IMR-90 (cell line): ENCODE measurements around the gene PIAS1. TPM values are rescaled to one million over a fixed set of nuclear protein-coding genes. Genes with fewer than 3 reads are reported as not detected.

ENCODE experiments used
- ATAC-seq: fragments of 200-7000 bp; cut with Tn5 transposase; 2 replicates; pipeline ENCODE4 v1.9.1; 2020; ENCODE audit warnings: low read depth, mild to moderate bottlenecking, moderate library complexity
- BruUV-seq: library from RNA; stranded (reverse); fragments of 400-500 nt; replicated peaks from 2 replicates; lab custom pipeline; 2021; lab: Mats Ljungman, UMichigan
- CTCF ChIA-PET: fragments of 300-600 bp; formaldehyde crosslinking; extraction: SDS; loops from one replicate; lab custom pipeline; 2021; ENCODE audit warnings: antibody characterized with exemption; lab: Yijun Ruan, JAX
- POLR2A ChIA-PET: fragments of 300-600 bp; sonication (Branson Sonifier 250); formaldehyde crosslinking; loops from one replicate; lab custom pipeline; 2022; ENCODE audit warnings: antibody characterized with exemption; ENCODE audit not compliant: unreplicated experiment; lab: Charles Lee
- DNase-seq: peaks from one replicate; pipeline ENCODE4 v3.0.0; 2013
- H2AFZ ChIP-seq: replicated peaks from 2 replicates; pipeline ENCODE3; 2013; ENCODE audit warnings: low read length, mild to moderate bottlenecking; ENCODE audit not compliant: poor library complexity
- H2AK5ac ChIP-seq: 2 replicates; pipeline ENCODE4 v1.6.1; 2013; ENCODE audit warnings: low read depth, low read length, inconsistent platforms
- H2AK9ac ChIP-seq: replicated peaks from 2 replicates; pipeline ENCODE3; 2013; ENCODE audit warnings: mild to moderate bottlenecking, low read depth, low read length, moderate library complexity; ENCODE audit not compliant: poor library complexity
- H2BK120ac ChIP-seq: 2 replicates; pipeline ENCODE4 v1.6.1; 2013; ENCODE audit warnings: low read depth, low read length, inconsistent platforms
- H2BK15ac ChIP-seq: 3 replicates; pipeline ENCODE4 v1.6.1; 2013; ENCODE audit warnings: low read depth, low read length, inconsistent platforms
- H2BK20ac ChIP-seq: 2 replicates; pipeline ENCODE4 v1.6.1; 2013; ENCODE audit warnings: low read depth, mild to moderate bottlenecking, inconsistent platforms, low read length, moderate library complexity
- H2BK5ac ChIP-seq: 2 replicates; pipeline ENCODE4 v1.6.1; 2013; ENCODE audit warnings: mild to moderate bottlenecking, low read depth, low read length, inconsistent platforms; ENCODE audit not compliant: poor library complexity, severe bottlenecking
- H3K14ac ChIP-seq: replicated peaks from 2 replicates; pipeline ENCODE4 v1.6.1; 2013; ENCODE audit warnings: low read depth, low read length, inconsistent platforms
- H3K18ac ChIP-seq: 2 replicates; pipeline ENCODE4 v1.6.1; 2013; ENCODE audit warnings: low read depth, low read length, control low read depth
- H3K23ac ChIP-seq: 2 replicates; pipeline ENCODE4 v1.6.1; 2013; ENCODE audit warnings: low read depth, low read length, inconsistent platforms
- H3K27ac ChIP-seq: 2 replicates; pipeline ENCODE4 v1.5.1; 2013; ENCODE audit warnings: mild to moderate bottlenecking, control low read depth, low read length; ENCODE audit not compliant: insufficient read depth
- H3K27me3 ChIP-seq: 2 replicates; pipeline ENCODE4 v1.6.1; 2013; ENCODE audit warnings: low read length; ENCODE audit not compliant: control insufficient read depth, insufficient read depth
- H3K36me3 ChIP-seq: 2 replicates; pipeline ENCODE4 v1.6.1; 2013; ENCODE audit warnings: low read length, mixed read lengths; ENCODE audit not compliant: control insufficient read depth, insufficient read depth
- H3K4ac ChIP-seq: 2 replicates; pipeline ENCODE4 v1.6.1; 2013; ENCODE audit warnings: low read depth, low read length, inconsistent platforms
- H3K4me1 ChIP-seq: 2 replicates; pipeline ENCODE4 v1.6.1; 2013; ENCODE audit warnings: low read length, mixed read lengths; ENCODE audit not compliant: control insufficient read depth, insufficient read depth
- H3K4me2 ChIP-seq: 2 replicates; pipeline ENCODE4 v1.6.1; 2013; ENCODE audit warnings: low read depth, mild to moderate bottlenecking, control low read depth, low read length, moderate library complexity
- H3K4me3 ChIP-seq: 2 replicates; pipeline ENCODE4 v1.5.1; 2013; ENCODE audit warnings: low read depth, mild to moderate bottlenecking, control low read depth, low read length, moderate library complexity; ENCODE audit not compliant: insufficient read depth
- H3K56ac ChIP-seq: 2 replicates; pipeline ENCODE4 v1.6.1; 2013; ENCODE audit warnings: low read length, inconsistent platforms; ENCODE audit not compliant: insufficient read depth; ENCODE audit errors: extremely low read depth
- H3K79me1 ChIP-seq, 2 experiments: 2 replicates each; pipeline ENCODE4 v1.6.1; 2013; ENCODE audit warnings: low read length in 2 of 2, inconsistent platforms in 1 of 2, low read depth in 1 of 2
- H3K9ac ChIP-seq: 2 replicates; pipeline ENCODE4 v1.6.1; 2013; ENCODE audit warnings: low read depth, low read length, control low read depth
- H3K9me1 ChIP-seq: 2 replicates; pipeline ENCODE4 v1.6.1; 2013; ENCODE audit warnings: low read length, inconsistent platforms; ENCODE audit not compliant: insufficient read depth
- H3K9me3 ChIP-seq: 2 replicates; pipeline ENCODE4 v1.6.1; 2013; ENCODE audit warnings: low read length; ENCODE audit not compliant: control insufficient read depth, insufficient read depth
- H4K20me1 ChIP-seq: 2 replicates; pipeline ENCODE4 v1.6.1; 2013; ENCODE audit warnings: low read length, inconsistent platforms; ENCODE audit not compliant: insufficient read depth
- H4K5ac ChIP-seq: 2 replicates; pipeline ENCODE4 v1.6.1; 2013; ENCODE audit warnings: mild to moderate bottlenecking, low read depth, low read length, control low read depth
- H4K8ac ChIP-seq, 2 experiments: 2 replicates each; pipeline ENCODE4 v1.6.1; 2013; ENCODE audit warnings: low read depth in 2 of 2, low read length in 2 of 2, control low read depth in 1 of 2, inconsistent platforms in 1 of 2
- H4K91ac ChIP-seq: 2 replicates; pipeline ENCODE4 v1.6.1; 2013; ENCODE audit warnings: low read depth, low read length, inconsistent platforms; ENCODE audit not compliant: insufficient read depth
- CEBPB ChIP-seq: IDR thresholded peaks from 2 replicates; pipeline ENCODE4 v1.6.1; 2012; ENCODE audit warnings: low read depth, low read length, improper control_type of control experiment
- MAFK ChIP-seq: IDR thresholded peaks from 2 replicates; pipeline ENCODE4 v1.6.1; 2012; ENCODE audit warnings: low read depth, low read length, improper control_type of control experiment
- MAZ ChIP-seq: IDR thresholded peaks from 2 replicates; pipeline ENCODE4 v1.6.1; 2012; ENCODE audit warnings: low read depth, mild to moderate bottlenecking, low read length, improper control_type of control experiment, moderate library complexity, borderline replicate concordance
- NFE2L2 ChIP-seq: fragments of 150-350 bp; IDR thresholded peaks from 2 replicates; pipeline ENCODE4 v1.6.1; 2016; ENCODE audit warnings: low read depth, mild to moderate bottlenecking, low read length
- POLR2A ChIP-seq: IDR thresholded peaks from 2 replicates; pipeline ENCODE4 v1.6.1; 2012; ENCODE audit warnings: mild to moderate bottlenecking, low read depth, low read length
- RAD21 ChIP-seq: IDR thresholded peaks from 2 replicates; pipeline ENCODE4 v1.6.1; 2012; ENCODE audit warnings: low read length, improper control_type of control experiment
- RCOR1 ChIP-seq: IDR thresholded peaks from 2 replicates; pipeline ENCODE4 v1.6.1; 2012; ENCODE audit warnings: mild to moderate bottlenecking, low read length, improper control_type of control experiment; ENCODE audit not compliant: insufficient replicate concordance
- RFX5 ChIP-seq: IDR thresholded peaks from 2 replicates; pipeline ENCODE4 v1.8.0; 2012; ENCODE audit warnings: low read depth, mild to moderate bottlenecking, low read length, moderate library complexity
- WGBS, 2 experiments: methylation state at CpG; one replicate each; pipeline versions ENCODE4 v1.1.5 to v1.1.7; 2013; ENCODE audit warnings: missing lambda C conversion rate in 2 of 2; ENCODE audit not compliant: insufficient read length in 1 of 2; ENCODE audit errors: extremely low coverage in 2 of 2; 5-methylcytosine and 5-hydroxymethylcytosine counted together
- dilution Hi-C: fragments of 300-500 bp; cut with HindIII; formaldehyde crosslinking; loops from one replicate; pipeline ENCODE4 v1.14.3; 2018; ENCODE audit warnings: low sequenced_read_pairs; ENCODE audit not compliant: unreplicated experiment
- in situ Hi-C: fragments of 300-500 bp; cut with MboI; formaldehyde crosslinking; loops from 3 replicates; pipeline ENCODE4 v1.14.3; 2019; ENCODE audit warnings: low sequenced_read_pairs, inconsistent platforms, mixed read lengths
- intact Hi-C: fragments of 100-400 bp; cut with micrococcal nuclease; formaldehyde crosslinking; loops from 2 replicates; pipeline ENCODE4 v1.10.0; 2022
- polyA plus RNA-seq, 3 experiments: library from polyadenylated mRNA; depleted of rRNA; stranded (reverse); fragments of >200 nt; gene quantifications; 2 replicates each; pipeline ENCODE4 v1.2.3, GENCODE V29; 2012; ENCODE audit warnings: low replicate concordance in 1 of 3
- total RNA-seq: library from RNA; depleted of rRNA; stranded (reverse); fragments of >200 nt; gene quantifications from 2 replicates; pipeline ENCODE4 v1.2.3, GENCODE V29; 2012
- TF ChIP-seq, protein P1 (sequence below): fragments of 150-350 bp; IDR thresholded peaks from 2 replicates; pipeline ENCODE4 v1.6.1; 2016; ENCODE audit warnings: low read depth, mild to moderate bottlenecking, low read length, moderate library complexity, borderline replicate concordance

Gene PIAS1
- total and polyA plus RNA-seq, 2 of the 4 experiments (the other 2 are of a cell fraction): 20.0 to 63.6 TPM

DNA sequence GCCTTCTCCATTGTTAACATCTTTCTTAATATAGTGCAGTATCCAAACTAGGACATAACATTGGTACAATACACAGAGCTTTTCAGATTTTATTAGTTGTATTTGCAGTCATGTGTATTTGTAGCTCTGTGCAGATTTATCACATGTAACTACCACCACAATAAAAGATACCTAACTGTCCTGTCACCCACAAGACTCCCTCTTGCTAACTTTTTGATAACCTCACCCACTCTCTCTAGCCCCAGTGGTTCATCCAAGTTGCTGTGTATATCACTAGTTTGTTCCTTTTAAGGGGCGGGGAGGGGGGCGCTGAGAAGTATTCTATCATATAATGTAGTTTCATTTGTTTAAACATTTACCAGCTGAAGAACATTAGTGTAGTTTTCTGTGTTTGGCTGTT is 46.1 kb downstream of the PIAS1 start:
- H2AFZ ChIP-seq: no peak overlapping the region
- H3K4me2 ChIP-seq: no peak overlapping the region
- no peak overlapping the region for H4K91ac ChIP-seq
- no peak overlapping the region for H3K4me3 ChIP-seq
- no peak overlapping the region for H3K27ac ChIP-seq
- H4K8ac ChIP-seq: no peak overlapping the region
- no peak for ATAC-seq
- H2BK120ac ChIP-seq: no peak overlapping the region
- WGBS, 2 experiments: no CpG with 5 or more reads among the region's 2 CpGs
- 0 out of 2 replicates have a peak, but pooled peaks cover 5% of the 10 kb centered on the region for H3K9me1 ChIP-seq
- no peak overlapping the region for H3K14ac ChIP-seq
- dilution Hi-C loops (no loop called here), intact Hi-C loops (no loop called here), in situ Hi-C loops (no loop called here)
- ChIA-PET POLR2A (no interaction called here), CTCF (no interaction called here)
- no peak overlapping the region for H3K18ac ChIP-seq
- no peak overlapping the region for H3K9ac ChIP-seq
- H4K5ac ChIP-seq: no peak overlapping the region
- H2BK5ac ChIP-seq: no peak overlapping the region
- H3K36me3 ChIP-seq: peaks cover 10% of the 10 kb centered on the region
- no TSS peak for BruUV-seq
- no peak overlapping the region for H2BK15ac ChIP-seq
- H2AK5ac ChIP-seq: no peak overlapping the region
- peaks cover 5% of the 10 kb centered on the region for H3K4me1 ChIP-seq
- H4K20me1 ChIP-seq: peaks cover 14% of the 10 kb centered on the region; the same call in 1 of the 2 replicates
- TF ChIP-seq RAD21: no peak
- no peak for TF ChIP-seq POLR2A
- TF ChIP-seq, protein P1, sequence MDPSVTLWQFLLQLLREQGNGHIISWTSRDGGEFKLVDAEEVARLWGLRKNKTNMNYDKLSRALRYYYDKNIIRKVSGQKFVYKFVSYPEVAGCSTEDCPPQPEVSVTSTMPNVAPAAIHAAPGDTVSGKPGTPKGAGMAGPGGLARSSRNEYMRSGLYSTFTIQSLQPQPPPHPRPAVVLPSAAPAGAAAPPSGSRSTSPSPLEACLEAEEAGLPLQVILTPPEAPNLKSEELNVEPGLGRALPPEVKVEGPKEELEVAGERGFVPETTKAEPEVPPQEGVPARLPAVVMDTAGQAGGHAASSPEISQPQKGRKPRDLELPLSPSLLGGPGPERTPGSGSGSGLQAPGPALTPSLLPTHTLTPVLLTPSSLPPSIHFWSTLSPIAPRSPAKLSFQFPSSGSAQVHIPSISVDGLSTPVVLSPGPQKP: no peak
- TF ChIP-seq RCOR1: no peak
- no peak for TF ChIP-seq MAFK
- TF ChIP-seq MAZ: no peak
- TF ChIP-seq RFX5: no peak
- TF ChIP-seq NFE2L2: no peak
- TF ChIP-seq CEBPB: no peak
- no peak overlapping the region for H2BK20ac ChIP-seq
- H3K79me1 ChIP-seq: peaks cover 20 to 42% of the 10 kb centered on the region in 2 experiments
- H3K4ac ChIP-seq: no peak overlapping the region
- no peaks in the 10 kb centered on the region for H3K9me3 ChIP-seq
- no peak for DNase-seq
- no peaks in the 10 kb centered on the region for H3K27me3 ChIP-seq
- no peak overlapping the region for H3K23ac ChIP-seq
- H2AK9ac ChIP-seq: no peak overlapping the region
- H3K56ac ChIP-seq: no peak overlapping the region
